Bone marrow (tissue), 2 donors: ENCODE measurements around the gene OR5M8.

Experiments
- DNase-seq, 2 donors: peaks; one replicate each; lab custom pipeline; 2025; lab: John Stamatoyannopoulos, UW

Gene OR5M8

DNA sequence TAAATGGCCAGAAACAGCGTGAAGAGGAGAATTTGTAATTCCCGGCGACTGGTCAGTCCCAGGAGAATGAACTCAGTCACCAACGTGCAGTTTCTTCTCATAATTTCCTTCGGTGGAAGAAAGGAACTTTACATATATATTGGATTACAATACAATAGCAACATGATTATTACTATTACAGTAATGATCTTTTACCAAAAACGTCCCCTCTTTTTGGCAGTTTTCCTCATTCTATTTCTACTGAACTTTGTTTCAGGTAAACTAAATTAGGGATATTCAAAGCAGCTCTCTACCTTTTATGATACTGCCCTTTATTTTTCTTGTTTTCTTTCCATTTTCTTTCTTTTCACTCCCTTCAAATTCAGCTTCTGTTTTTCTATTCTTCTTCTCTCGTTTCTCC lies at the start of gene OR5M8:
Gene OR5M8 (minus strand): TSS at position 101 of the 400 bp plus-strand sequence. CDS start 0 bp downstream, at position 101.
- DNase-seq: no peak

- no peak for DNase-seq
Measured at GRCh38 chr11:56533054-56533740, 42.0 kb upstream of the OR5M8 start.

- DNase-seq: no peak
Measured at GRCh38 chr11:56531856-56532255, 40.7 kb upstream of the OR5M8 start.

GRCh38 chr11:56522008-56522407 lies 30.8 kb upstream of the OR5M8 start:
- no peak for DNase-seq

DNA sequence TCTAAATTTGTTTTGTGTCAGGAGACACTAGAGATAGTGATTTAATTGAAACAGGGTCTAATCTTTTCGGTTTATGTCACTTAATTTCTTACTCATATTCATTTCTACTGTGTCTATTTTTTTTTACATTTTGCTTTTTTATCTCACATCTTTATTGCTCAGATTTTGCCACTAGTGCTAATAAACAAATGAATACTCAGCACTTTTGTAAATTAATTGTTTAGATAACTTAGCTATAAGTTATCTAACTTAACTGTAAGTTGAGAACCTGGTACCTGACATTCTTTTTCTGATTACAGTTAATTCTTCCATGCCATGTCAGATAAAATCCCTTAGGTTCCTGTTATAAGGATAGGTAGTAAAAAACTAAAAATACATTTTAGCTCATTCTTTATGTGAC lies 22.1 kb upstream of the OR5M8 start:
- no peak for DNase-seq

DNA sequence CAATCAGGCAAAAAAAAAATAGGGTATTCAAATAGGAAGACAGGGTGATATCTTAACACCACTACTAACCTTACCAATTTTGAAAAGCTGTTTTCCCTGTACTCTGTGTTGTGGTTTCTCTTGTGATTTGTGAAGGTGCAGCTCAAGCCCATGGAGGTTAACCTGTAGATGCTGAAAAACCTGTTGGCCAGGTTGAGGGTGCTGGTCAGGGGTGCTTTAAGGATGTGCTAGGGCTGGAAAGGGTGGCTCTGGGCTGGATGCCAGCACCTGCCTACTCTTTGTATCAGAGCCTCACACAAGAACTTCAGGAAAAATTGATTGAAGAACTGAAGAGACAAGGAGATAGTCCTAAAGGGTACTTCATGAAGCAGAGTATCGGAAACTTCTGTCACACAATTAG lies 18.3 kb upstream of the OR5M8 start:
- DNase-seq: no peak

- DNase-seq: no peak
Measured at GRCh38 chr11:56497010-56497409, 5.8 kb upstream of the OR5M8 start.

- no peak for DNase-seq
Measured at GRCh38 chr11:56495117-56495516, 3.9 kb upstream of the OR5M8 start.

DNA sequence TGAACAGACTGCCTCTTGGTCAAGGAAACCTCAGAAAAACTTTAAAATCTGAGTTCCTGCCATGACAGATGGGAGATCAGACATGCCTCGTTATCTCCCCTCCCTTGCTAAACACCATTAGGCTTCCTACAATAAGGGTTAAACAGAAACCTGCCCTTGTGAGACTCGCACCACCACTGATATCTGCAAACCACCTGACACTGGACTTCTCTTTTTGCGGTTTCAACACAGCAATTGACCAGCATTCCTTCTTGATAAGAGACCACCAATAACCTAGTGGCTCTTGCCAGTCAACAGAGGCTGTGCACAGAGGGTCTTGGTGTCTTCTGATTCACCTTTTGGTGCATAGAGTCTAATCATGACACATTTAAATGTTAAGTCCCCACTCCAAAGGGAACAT lies 4.4 kb downstream of the OR5M8 start:
- no peak for DNase-seq

GRCh38 chr11:56474729-56475235 lies 16.4 kb downstream of the OR5M8 start:
- no peak for DNase-seq

- DNase-seq: no peak
Measured at GRCh38 chr11:56473252-56473651, 17.9 kb downstream of the OR5M8 start, which contains the start of gene OR5M3. Gene OR5M3, minus strand, starts transcription at chr11:56473352. Its CDS starts 2,855 bp downstream, at chr11:56470497.

DNA sequence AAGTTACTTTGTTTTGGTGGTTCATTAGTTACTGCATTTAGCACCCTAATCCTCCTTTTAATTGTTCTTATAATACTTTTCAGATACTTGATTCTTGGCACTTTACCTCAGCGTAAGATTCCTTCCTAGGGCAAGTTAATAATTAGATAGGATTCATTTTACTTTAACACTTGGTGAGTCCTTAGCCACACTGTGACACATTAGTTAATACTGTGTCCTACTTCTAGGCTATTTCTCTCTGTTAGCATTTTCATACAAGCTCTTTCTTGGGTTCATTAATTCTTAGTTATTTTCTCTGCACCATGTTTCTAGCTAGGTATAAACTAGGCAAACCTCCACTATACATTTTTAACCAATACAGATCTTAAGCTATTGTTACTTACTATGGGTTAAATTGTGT lies 34.1 kb downstream of the OR5M8 start:
- DNase-seq: no peak

DNA sequence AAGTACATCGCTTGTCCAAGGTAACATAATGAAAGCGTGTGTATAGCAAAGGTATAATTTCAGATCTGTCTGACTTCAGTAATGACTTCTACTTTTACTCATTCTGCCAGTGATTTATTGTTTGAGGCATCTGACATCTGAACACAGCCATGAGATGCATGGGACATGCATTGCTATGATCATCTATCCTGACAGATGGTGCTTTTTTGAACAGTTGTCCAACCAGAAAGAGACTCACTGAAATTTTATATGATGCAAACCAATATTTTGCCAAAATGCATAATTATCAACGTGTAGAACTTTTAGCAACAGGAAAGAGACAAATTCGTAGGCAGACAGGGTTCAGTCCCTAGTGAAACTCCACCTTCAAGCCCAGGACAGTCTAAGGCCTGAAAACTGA lies 37.6 kb downstream of the OR5M8 start:
- no peak for DNase-seq
